Ovary (tissue), 3 donors: Measurements from ENCODE around the gene IBA57.

Experiments used
- POLR2A ChIP-seq: fragments of 450-650 bp; IDR thresholded peaks from one replicate; pipeline ENCODE4 v1.6.1; 2017; ENCODE audit warnings: antibody characterized with exemption, mild to moderate bottlenecking, moderate library complexity
- TF ChIP-seq, protein P1 (sequence below), 3 donors: fragments of 450-650 bp in 2 of 3; fragments of 200-600 bp in 1 of 3; IDR thresholded peaks; one replicate each; pipeline versions ENCODE4 v1.5.1 to v1.8.0; 2016 to 2022; ENCODE audit warnings: antibody characterized with exemption in 3 of 3, mild to moderate bottlenecking in 1 of 3
- donor health status: DM: no; HTN: no; CAD: no.

DNA sequence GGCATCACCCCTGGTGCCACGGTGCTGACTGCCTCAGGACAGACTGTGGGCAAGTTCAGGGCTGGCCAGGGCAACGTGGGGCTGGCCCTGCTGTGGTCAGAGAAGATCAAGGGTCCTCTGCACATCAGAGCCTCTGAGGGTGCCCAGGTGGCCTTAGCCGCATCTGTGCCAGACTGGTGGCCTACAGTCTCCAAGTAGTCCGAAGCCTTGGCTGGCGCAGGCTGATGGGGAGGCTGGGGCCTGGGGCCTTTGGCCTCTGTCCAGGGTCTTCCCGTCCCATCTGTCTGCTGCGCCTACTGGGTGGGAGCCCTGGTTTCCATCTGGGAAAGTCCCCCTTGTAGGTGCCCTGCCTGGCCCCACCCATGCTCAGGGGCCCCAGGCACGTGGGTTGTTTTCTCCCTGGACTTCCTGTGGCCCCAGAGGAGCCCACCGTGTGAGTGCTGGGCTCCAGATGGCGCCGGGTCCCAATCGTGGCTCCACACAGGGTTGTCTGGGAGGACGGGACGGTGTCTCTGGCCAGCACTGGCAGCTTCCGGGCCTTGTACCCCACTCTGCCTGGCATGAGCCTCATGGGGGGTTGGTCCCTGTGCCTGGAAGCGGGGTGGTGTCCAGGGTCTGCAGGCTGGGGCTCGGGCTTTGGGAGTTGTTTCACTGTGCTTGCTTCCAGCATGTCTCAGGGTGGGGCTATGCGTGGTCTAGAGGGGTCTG is 9.9 kb downstream of the IBA57 start:
- TF ChIP-seq, protein P1, sequence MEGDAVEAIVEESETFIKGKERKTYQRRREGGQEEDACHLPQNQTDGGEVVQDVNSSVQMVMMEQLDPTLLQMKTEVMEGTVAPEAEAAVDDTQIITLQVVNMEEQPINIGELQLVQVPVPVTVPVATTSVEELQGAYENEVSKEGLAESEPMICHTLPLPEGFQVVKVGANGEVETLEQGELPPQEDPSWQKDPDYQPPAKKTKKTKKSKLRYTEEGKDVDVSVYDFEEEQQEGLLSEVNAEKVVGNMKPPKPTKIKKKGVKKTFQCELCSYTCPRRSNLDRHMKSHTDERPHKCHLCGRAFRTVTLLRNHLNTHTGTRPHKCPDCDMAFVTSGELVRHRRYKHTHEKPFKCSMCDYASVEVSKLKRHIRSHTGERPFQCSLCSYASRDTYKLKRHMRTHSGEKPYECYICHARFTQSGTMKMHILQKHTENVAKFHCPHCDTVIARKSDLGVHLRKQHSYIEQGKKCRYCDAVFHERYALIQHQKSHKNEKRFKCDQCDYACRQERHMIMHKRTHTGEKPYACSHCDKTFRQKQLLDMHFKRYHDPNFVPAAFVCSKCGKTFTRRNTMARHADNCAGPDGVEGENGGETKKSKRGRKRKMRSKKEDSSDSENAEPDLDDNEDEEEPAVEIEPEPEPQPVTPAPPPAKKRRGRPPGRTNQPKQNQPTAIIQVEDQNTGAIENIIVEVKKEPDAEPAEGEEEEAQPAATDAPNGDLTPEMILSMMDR (IDR thresholded peaks at IDR 0.05), result no peak
- no peak for TF ChIP-seq POLR2A
